ENCODE data around the gene MARCO.

DNA sequence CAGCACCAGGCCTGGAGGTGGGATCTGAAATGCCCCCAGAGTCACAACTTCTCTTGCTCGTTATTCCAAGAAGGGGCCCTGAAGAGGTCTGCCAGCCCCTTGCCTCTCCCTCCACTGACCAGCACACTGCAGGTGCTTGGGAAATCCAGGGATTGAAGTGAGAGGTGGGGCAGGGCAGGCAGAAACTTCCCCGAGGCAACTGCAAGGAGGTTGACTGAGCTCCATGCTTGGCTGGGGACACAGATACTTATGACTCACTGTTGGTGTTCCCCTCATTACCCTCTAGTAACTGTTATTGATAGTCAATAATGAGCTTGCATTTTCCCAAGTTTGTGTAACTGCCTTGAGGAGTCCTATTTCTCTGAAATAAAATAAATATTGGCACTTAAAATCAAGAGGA, 47.5 kb downstream of the MARCO start:
- TF ChIP-seq SIN3A (IDR thresholded peaks at IDR 0.05; ENCODE audit: borderline replicate concordance, insufficient read depth, low read length), result no peak
- TF ChIP-seq, protein P1, sequence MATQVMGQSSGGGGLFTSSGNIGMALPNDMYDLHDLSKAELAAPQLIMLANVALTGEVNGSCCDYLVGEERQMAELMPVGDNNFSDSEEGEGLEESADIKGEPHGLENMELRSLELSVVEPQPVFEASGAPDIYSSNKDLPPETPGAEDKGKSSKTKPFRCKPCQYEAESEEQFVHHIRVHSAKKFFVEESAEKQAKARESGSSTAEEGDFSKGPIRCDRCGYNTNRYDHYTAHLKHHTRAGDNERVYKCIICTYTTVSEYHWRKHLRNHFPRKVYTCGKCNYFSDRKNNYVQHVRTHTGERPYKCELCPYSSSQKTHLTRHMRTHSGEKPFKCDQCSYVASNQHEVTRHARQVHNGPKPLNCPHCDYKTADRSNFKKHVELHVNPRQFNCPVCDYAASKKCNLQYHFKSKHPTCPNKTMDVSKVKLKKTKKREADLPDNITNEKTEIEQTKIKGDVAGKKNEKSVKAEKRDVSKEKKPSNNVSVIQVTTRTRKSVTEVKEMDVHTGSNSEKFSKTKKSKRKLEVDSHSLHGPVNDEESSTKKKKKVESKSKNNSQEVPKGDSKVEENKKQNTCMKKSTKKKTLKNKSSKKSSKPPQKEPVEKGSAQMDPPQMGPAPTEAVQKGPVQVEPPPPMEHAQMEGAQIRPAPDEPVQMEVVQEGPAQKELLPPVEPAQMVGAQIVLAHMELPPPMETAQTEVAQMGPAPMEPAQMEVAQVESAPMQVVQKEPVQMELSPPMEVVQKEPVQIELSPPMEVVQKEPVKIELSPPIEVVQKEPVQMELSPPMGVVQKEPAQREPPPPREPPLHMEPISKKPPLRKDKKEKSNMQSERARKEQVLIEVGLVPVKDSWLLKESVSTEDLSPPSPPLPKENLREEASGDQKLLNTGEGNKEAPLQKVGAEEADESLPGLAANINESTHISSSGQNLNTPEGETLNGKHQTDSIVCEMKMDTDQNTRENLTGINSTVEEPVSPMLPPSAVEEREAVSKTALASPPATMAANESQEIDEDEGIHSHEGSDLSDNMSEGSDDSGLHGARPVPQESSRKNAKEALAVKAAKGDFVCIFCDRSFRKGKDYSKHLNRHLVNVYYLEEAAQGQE (IDR thresholded peaks at IDR 0.05; ENCODE audit: insufficient read depth in 1 of 2, low read depth in 2 of 2, low read length in 2 of 2), result no peak
- no peak for TF ChIP-seq POLR2AphosphoS5 (IDR thresholded peaks at IDR 0.05; ENCODE audit: low read depth, low read length)
- TF ChIP-seq TAF1 (IDR thresholded peaks at IDR 0.05; ENCODE audit: borderline replicate concordance, insufficient read depth, low read length), result no peak

Measured in PFSK-1 (cell line).